GM19397 (cell line): Measurements from ENCODE around the gene SELENOI.
"Not testable (repeated sequence)": the region's sequence is repeated elsewhere in the genome, so short reads cannot be mapped to it uniquely, and the experiment has no call there.

Experiments used
- ATAC-seq: cut with Tn5 transposase; IDR thresholded peaks from one replicate; pipeline ENCODE4 v1.9.1; 2021; ENCODE audit warnings: mild to moderate bottlenecking, moderate library complexity; ENCODE audit not compliant: unreplicated experiment

Gene SELENOI, protein sequence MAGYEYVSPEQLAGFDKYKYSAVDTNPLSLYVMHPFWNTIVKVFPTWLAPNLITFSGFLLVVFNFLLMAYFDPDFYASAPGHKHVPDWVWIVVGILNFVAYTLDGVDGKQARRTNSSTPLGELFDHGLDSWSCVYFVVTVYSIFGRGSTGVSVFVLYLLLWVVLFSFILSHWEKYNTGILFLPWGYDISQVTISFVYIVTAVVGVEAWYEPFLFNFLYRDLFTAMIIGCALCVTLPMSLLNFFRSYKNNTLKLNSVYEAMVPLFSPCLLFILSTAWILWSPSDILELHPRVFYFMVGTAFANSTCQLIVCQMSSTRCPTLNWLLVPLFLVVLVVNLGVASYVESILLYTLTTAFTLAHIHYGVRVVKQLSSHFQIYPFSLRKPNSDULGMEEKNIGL

DNA sequence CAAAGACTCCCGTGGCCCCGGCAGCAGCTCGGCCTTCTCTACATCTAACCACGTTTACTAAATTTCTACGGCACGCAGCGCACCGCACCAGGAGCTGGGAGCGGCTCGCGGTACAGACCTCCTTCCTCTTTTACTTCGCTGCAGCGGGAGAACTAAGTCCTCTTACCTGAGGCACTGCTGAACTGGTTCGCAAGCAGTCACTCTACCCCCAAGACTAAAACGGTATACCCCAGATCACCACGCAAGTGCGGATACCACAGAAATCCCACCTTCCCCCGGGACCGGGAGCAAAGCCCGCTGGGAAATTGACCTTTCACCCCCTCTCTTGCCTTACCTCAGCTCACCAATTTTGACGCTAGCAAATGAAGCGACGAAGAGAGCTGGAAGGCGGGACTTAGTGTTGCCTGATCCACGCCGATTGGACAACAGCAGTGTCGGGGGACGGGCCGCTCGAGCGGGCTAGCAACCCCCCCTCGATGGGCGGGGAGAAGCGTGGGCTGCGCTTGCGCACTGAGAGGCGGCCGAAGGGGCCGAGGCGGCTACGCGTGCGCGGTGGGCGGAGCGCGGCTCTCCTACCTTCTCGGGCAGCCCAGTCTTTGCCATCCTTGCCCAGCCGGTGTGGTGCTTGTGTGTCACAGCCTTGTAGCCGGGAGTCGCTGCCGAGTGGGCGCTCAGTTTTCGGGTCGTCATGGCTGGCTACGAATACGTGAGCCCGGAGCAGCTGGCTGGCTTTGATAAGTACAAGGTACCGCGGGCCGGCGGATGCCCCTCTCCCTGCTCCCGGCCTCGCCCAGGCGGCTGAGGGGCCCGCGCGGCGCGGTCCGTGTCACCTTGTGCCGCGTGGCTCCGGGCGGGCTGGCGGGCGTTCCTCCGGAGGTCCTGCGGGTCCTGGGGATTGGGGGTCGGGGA lies at the start of gene SELENOI:
Gene SELENOI, plus strand, starts transcription at position 599 of the 909 bp plus-strand sequence. Its CDS starts 90 bp downstream, at position 689.
- peak; percentile 94 for ATAC-seq

DNA sequence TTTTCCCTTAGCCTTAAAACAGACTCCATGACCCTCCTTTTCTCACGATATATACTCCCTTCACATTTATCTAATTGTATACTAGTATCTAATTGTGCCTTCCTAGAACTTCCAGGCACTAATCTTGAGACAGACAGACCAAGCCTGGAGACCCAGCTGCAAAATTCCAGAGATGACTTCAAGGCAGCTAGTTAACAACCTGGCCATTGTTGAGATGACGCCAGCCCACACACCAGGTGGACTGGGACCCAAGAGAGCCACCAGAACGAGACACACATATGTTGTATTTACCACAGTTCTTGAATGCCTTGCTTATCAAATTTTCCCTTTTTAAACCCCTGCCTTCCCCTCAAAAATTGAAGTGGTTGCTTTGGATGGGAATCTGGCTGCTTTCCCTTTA lies 48.9 kb upstream of the SELENOI start:
- ATAC-seq: no peak

DNA sequence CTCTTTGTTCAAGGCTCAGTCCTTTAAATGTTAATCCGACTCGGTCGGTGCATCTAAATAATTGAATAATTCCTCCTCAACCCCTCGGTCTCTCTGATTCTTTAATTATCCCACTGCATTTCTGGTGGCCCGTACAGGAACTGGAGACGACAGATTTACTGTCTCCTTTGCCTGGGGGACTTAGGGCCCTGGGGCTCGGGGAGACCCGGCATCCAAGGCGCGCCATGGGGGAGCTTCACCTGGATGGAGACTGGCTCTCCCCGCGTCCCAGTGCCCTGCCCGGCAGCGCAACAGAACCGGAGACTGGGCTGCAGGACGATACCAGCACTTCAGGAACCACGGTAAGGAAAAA lies 47.7 kb upstream of the SELENOI start:
- ATAC-seq: no peak

DNA sequence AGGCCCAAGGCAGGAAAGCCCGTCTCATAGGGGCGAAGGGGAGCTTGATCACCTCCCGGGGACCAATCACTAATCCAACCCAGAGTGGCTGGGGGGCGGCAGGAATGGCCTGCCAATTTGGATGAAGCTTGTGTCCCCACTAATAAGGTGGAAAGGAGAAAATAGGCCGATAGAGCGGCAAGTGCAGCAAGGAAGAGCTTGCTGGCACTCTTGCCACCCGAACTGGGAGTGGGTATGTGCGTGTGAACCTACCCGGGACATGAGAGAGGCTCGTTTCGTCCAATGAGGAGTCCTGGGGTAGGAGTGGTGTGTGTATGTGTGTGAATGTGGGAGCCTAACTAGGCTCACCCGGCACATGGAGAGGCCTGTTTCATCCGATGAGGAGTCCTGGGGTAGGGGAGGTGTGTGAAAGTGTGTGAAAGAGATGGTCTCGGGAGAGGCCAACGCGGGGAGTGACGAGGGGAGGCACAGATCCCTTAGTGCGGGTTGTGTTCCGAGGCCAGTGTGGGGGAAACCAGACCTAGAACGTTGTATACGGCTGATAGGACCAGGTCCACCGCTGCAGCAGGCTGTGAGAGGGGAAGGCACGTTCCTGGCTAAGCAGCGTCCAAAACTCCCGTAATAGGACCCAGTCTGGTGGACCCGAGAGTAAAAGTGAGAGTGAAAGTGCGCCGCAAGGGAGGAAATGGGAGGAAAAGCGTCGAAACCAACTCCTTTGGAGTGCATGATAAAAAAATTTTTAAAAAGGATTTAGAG lies 47.1 kb upstream of the SELENOI start:
- no peak for ATAC-seq

DNA sequence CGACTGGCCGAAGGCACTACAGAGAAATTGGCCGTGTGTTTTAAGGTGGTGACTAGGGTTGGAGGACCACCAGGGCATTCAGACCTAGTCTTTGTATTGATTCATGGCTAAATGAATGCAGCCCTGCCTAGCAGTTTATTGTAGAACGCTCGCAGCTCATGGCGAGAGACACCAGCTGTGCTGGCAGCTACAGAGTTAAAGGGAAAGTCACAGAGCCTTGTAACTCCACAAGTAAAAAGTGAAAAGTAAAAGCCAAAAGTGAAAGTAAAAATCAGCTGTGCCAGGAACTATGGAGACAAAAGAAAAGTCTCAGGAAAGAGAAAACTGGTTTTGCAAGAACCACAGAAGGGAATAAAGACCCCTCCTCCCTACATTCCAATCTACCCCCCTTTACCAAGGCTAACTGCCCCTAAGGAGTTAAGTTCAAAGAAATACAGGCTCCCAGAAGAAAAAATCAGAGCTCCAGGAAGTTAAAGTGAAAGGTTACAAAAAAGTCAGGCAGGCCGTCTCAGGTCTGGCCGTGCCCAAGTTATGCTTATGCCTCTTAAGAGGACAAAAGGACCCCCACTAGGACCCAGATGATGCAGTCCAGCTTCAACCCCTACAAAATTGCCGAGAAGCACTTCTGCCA lies 46.4 kb upstream of the SELENOI start:
- no peak for ATAC-seq

DNA sequence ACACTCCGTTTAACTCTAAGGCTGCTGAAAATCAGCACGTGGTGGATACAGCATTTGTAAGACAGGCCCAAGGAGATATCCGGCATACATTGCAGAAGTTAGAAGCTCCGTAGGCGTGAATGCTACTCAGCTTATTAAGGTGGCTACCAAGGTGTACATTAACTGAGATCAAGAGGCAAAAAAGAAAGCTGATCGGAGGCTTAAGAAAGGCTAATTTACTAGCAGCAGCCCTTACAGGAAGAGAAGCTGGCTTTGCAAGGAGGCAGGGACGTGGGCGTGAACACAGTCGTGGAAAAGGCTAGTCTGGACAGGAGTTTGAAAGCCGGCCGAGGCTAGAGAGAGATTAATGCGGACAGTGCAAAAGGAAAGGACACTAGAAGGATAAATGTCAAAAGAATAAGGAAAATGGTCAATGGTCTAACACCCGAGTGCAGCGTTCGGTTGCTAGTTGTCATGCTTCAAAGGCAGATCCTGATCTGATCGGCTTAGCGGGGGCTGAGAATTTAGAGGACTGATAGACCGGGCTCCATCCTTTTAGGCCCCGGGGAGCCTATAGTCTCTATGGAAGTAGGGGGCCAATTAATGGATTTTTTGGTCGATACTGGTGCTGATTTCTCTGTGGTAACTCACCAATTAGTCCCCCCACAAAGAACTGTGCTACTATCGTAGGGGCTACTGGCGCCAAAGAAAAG lies 45.6 kb upstream of the SELENOI start:
- ATAC-seq: no peak

DNA sequence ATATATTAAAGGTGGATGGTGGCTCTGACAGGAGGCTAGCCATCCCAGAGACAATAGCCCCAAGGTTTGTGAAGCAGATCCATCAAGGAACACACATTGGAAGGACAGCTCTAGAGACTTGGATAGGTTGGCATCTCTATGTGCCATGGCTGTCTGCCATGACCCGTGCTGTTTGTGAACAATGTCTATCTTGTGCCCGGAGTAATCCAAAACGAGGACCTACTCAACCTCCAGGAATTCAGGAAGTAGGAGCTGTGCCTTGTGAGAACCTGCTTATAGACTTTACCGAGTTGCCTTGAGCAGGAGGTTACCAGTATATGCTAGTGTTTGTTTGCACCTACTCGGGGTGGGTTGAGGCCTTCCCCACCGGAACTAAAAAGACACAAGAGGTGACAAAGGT lies 43.1 kb upstream of the SELENOI start:
- no peak for ATAC-seq

DNA sequence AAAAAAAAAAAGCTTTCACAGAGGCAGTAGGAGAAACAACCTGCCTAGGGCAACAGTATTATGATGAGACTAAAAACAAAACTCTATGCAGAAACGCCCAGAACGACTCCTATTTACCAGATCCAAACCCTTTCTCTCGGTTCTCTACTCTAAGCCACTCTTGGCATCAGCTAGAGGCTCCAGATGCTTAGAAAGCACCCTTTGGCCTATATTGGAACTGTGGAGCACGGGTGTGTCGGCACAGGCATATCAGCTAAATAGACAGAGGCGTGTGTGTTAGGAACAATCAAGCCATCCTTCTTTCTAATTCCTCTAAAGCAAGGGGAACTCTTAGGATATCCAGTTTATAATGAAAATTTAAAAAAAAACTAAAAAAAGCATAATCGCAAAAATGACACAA lies 40.8 kb upstream of the SELENOI start:
- ATAC-seq: not testable (repeated sequence)

DNA sequence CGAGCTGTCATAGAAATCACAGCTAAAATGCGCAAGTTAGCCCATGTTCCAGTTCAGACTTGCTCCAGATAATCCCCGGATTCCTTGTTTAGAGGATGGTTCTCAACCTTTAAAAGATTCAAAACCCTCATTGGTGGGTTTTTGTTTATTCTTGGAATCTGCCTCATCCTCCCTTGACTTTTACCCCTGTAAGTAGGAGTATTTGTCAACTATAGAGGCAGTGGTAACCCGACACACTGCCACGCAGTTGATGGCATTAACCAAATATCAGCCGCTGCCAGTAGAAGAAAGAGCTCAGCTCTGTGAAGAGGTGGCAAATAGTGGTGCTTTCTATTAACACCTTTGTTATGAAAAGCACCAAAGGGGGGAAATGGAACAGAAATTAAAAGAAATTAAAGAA lies 40.4 kb upstream of the SELENOI start:
- no peak for ATAC-seq

DNA sequence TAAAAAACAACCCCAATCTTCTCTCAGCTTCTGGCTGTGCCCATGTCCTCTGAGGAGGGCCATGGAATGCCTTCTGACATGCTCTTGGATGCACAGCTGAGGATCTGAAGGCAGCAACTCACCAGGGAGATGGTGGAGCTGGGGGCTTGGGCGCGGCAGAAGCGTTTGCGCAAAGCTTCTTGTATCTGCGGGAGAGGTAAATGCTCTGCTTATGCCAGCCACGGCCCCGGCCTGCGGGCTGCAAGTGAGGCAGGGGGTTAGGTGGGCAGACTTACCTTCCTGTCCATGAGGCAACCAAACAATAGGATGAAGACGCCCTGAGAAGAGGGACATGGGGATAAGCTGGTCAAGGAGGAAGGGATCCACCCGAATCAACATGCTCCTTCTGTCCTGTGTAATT lies 36.0 kb upstream of the SELENOI start:
- no peak for ATAC-seq

DNA sequence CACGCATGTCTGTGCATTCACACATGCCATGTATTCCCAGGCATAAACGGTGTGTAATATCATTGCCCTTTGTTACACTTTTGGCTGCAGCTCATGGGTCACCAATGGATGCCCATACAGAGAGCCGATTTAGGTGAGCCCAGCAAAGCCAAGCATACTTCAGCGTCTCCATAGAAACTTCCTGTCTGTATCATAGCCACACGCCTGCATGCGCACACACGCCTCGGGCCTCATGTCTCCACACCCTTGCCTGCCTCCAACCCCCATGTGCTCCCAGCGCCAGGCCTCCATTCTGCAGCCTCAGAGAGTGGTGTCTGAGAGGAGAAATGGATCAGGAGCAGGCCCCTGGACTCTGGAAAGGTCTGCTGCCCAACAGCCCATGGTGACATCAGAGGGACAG lies 33.5 kb upstream of the SELENOI start:
- ATAC-seq: no peak

DNA sequence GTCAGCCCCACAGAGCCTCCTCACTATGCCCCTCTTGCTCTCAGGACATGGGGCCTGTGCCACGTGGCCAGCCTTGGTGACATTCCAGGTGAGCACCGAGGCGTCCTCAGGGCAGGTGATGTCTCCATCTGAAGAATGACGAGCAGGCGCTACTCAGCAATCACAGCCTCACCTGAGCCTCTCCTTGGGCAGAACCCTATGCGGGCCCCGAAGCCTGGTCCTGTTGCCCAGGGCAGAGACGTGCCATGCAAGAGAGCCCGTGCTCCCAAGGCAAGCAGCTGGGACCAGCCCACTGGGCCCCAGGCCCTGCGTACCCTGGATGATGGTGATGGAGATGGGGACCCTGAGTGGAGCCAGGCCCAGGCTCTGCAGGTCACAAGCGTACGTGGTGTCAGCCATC lies 32.5 kb upstream of the SELENOI start:
- ATAC-seq: no peak

DNA sequence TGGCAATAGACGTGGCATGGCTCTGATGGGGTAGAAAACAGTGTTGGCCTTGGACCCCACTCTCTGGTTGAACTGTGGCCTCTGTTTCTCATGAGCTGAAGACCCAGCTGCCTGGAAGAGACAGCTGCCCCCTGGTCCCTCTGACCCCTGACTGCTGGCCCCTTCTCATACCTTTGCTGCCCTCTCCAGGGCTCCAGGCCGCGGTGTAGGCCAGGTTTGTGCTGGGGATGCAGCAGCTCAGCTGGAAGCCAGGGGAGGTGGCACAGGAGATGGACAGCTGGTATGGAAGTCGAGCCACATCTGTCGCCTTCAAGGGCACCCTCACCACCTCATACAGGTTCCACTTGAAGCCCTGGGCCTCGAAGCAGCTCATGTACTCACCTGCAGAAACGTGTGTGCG lies 31.7 kb upstream of the SELENOI start:
- ATAC-seq: no peak

DNA sequence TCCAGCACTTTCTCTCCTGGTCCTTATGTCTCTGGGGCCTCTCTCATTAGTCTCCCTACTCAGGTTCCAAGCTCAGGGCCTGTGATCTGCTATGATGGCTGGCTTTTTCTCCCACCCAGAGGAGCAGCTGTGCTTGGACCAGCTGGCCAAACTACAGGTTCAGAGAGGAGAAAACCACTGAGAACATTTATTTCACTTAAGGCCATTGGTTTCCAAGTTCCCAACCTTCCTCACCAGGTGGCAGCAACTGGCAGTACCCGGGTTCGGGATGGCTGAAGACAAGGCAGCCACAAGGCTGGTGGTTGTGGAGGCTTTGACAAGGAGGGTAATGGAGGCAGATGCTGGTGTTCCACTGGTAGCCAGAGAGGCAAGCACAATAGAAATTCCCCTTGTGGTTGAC lies 29.9 kb upstream of the SELENOI start:
- ATAC-seq: no peak

DNA sequence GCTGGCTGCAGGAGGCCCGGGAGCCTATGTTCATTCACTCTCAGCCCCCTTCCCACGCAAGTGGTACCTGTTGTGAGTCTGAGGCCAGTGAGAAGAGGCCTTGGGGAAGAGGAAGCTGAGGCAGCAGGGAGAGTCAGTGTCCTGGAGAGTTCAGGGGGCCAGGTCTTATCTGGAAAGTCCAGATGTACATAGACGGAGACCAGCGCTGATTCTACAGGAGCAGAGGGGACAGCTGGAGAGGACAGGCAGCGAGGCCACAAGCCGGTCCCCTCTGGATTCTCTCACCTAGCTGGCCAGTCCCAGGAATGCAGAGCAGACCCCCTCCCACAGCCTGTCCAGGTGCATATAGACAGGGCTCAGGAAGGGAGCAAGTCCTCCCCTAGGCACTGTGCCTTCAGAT lies 29.1 kb upstream of the SELENOI start:
- ATAC-seq: no peak

DNA sequence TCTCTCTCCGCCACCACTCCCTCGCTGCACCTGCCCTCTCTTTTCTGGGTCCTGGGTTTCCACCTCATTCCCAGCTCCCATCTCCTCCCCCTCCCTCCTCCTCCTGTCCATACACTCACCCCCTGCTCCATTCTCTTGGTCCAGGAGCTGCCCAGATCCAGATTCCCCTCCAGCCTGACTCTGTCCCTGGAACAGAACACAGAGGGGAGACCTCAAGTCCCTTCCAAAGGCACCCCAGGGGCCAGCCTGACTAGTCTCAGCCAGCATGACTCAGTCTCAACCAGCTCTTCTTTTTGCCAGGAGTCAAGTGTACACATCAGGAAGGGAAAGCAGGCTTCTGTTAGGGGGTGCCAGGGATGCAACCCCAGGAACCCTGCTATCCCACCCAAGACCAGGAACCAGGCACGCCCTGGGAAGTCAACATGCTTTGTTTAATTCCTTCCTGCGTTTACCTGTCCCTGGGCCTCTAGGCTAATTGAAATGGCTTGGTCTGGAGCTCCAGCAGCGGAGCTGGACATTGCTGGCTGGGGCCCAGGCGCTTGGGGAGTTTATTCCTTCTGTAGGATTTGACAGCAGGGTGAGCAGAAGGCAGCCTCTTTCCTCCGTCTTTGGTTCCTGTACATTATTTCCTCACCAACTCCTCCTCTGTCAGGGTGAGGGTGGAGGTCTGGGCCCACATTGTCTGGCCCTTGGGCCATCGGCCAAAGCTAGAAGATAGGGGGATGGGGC lies 28.4 kb upstream of the SELENOI start:
- no peak for ATAC-seq

DNA sequence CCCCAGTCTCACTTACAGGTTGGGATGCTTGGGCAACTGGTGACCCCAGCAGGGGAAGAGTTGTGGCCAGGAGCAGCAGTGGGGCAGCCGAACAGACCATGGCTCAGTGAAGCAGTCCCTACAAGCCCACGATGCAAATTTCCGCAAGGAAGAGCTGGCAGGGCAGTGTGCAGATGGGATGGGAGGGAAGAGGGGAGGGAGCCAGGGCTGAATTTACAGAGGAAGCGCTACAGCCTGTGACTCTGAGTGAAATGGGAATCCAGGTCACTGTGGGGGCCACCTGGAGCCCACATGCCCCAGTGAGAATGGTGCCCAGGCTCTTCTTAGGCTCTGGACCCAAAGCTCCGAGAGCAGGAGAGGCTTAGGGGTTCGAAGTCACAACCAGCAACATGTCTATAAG lies 27.0 kb upstream of the SELENOI start:
- ATAC-seq: no peak

DNA sequence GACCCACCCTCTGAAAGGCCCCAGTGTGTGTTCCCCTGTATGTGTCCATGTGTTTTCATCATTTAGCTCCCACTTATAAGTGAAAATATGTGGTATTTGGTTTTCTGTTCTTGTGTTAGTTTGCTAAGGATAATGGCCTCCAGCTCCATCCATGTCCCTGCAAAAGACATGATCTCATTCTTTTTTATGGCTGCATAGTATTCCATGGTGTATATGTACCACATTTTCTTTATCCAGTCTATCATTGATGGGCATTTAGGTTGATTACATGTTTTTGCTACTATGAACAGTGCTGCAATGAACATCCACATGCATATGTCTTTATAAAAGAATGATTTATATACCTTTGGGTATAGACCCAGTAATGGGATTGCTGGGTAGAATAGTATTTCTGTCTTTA lies 21.5 kb upstream of the SELENOI start:
- ATAC-seq: not testable (repeated sequence)

DNA sequence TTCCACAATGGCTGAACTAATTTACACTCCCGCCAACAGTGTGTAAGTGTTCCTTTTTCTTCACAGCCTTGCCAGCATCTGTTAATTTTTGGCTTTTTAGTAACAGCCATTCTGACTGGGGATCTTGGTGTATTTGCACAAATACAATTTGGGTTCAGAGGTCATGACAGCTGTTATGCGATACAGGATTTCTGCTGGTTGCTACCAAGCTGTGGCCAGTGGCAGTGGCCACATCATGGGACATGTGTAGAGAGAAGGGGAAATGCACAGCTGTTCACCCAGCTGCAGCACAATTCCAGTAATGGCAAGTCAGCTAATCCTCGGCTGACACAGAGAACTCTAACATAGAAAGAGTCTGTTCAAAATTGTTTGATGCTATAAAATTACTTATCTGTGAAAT lies 21.0 kb upstream of the SELENOI start:
- ATAC-seq: no peak

DNA sequence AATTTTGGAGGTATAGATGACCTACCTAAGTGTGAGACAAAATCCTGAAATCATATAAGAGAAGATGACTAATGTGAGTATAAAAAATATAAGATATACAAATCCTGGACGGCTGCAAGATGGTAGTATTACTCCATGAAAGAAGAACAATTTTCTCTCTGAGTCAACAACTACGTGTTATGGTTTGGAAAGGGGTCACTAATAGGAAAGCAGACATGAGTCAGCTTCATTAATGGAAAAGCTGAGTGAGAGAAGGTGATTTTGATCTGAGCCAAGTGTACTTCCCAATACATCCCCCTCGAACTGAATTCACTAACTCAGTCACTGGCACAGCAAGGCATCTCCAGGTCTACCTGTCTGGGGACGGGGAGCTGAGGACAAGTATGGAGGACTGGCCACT lies 20.1 kb upstream of the SELENOI start:
- no peak for ATAC-seq
